GM10266 (cell line): Measurements from ENCODE around the gene RAB39B.
"Not testable (repeated sequence)": the region's sequence is repeated elsewhere in the genome, so short reads cannot be mapped to it uniquely, and the experiment has no call there.

Experiments
- DNase-seq: peaks from one replicate; pipeline ENCODE4 v3.0.0; 2012; ENCODE audit errors: extremely low spot score
- CTCF ChIP-seq: IDR thresholded peaks from 2 replicates; pipeline ENCODE4 v1.5.1; 2012; ENCODE audit warnings: mild to moderate bottlenecking, low read depth; ENCODE audit not compliant: control insufficient read depth, insufficient read depth; ENCODE audit errors: missing control alignments

RAB39B gene

GRCh38 chrX:155263854-155264628 lies at the start of gene RAB39B:
RAB39B (minus strand) TSS chrX:155264491; CDS start chrX:155264288, 203 bp downstream.
- peak; percentile 47 for DNase-seq

GRCh38 chrX:155313766-155314165 lies 49.5 kb upstream of the RAB39B start:
- no peak for DNase-seq
- TF ChIP-seq CTCF = no peak

More at GRCh38 chrX:155263854-155264628, at the start of gene RAB39B:
- no peak for TF ChIP-seq CTCF

GRCh38 chrX:155293771-155294170 lies 29.5 kb upstream of the RAB39B start:
- TF ChIP-seq CTCF = no peak
- DNase-seq = no peak

- no peak for DNase-seq
- TF ChIP-seq CTCF = no peak
Measured at GRCh38 chrX:155279873-155280272, 15.6 kb upstream of the RAB39B start.

GRCh38 chrX:155270969-155271368 lies 6.7 kb upstream of the RAB39B start:
- no peak for TF ChIP-seq CTCF
- no peak for DNase-seq

- DNase-seq = not testable (repeated sequence)
Measured at GRCh38 chrX:155267995-155268394, 3.7 kb upstream of the RAB39B start.

GRCh38 chrX:155266439-155266838 lies 2.1 kb upstream of the RAB39B start:
- DNase-seq = no peak
- TF ChIP-seq CTCF = no peak
